Prostate gland (tissue), 2 donors: ENCODE data around the gene SLC38A10. TPM values are rescaled to one million over a fixed set of nuclear protein-coding genes. Genes with fewer than 3 reads are reported as not detected.

Source experiments
- DNase-seq: peaks from one replicate; pipeline ENCODE4 v3.0.0-alpha.2; 2019; ENCODE audit warnings: low spot score
- H3K27ac ChIP-seq, 2 donors: fragments of 200-600 bp; sonication (generic); 2 replicates each; pipeline ENCODE4 v1.5.1; 2017 to 2019
- H3K27me3 ChIP-seq: fragments of 200-600 bp; sonication (generic); replicated peaks from 2 replicates; pipeline ENCODE4 v1.5.1; 2019; ENCODE audit not compliant: insufficient read depth
- H3K36me3 ChIP-seq, 2 donors: fragments of 200-600 bp; sonication (generic); 1 replicate in 1 of 2; 2 replicates in 1 of 2; pipeline versions ENCODE4 v1.5.1 to v1.8.1; 2017 to 2019
- H3K4me1 ChIP-seq: fragments of 200-600 bp; sonication (generic); replicated peaks from 2 replicates; pipeline ENCODE4 v1.5.1; 2019
- H3K4me3 ChIP-seq, 2 donors: fragments of 200-600 bp; sonication (generic); 2 replicates each; pipeline ENCODE4 v1.5.1; 2017 to 2019
- H3K9me3 ChIP-seq: fragments of 200-600 bp; sonication (generic); 2 replicates; pipeline ENCODE4 v1.5.1; 2017
- POLR2A ChIP-seq: fragments of 450-650 bp; IDR thresholded peaks from one replicate; pipeline ENCODE4 v1.6.1; 2016; ENCODE audit warnings: antibody characterized with exemption, mild to moderate bottlenecking
- POLR2AphosphoS5 ChIP-seq: sonication (generic); formaldehyde crosslinking; IDR thresholded peaks from one replicate; pipeline ENCODE4 v1.6.1; 2017; ENCODE audit warnings: antibody characterized with exemption
- WGBS: methylation state at CpG from one replicate; pipeline ENCODE4 v1.1.5; 2018; 5-methylcytosine and 5-hydroxymethylcytosine counted together
- intact Hi-C: fragments of 100-400 bp; cut with DNase I; formaldehyde crosslinking; loops from one replicate; pipeline ENCODE4 v1.14.2; 2022
- total RNA-seq, 2 donors: library from RNA; depleted of rRNA; stranded (reverse); fragments of >200 nt; gene quantifications; one replicate each; pipeline ENCODE4 v1.1.0, GENCODE V29; 2016
- TF ChIP-seq, protein P1 (sequence below), 4 experiments: fragments of 200-600 bp in 2 of 4; fragments of 450-650 bp in 2 of 4; sonication (generic) in 2 of 4; IDR thresholded peaks; 1 replicate in 3 of 4; 2 replicates in 1 of 4; pipeline ENCODE4 v1.5.1; 2016 to 2019; ENCODE audit warnings: antibody characterized with exemption in 4 of 4, mild to moderate bottlenecking in 2 of 4, moderate library complexity in 2 of 4

The SLC38A10 gene
- total RNA-seq, 2 donors from 2014 or later = 104 to 167 TPM

DNA sequence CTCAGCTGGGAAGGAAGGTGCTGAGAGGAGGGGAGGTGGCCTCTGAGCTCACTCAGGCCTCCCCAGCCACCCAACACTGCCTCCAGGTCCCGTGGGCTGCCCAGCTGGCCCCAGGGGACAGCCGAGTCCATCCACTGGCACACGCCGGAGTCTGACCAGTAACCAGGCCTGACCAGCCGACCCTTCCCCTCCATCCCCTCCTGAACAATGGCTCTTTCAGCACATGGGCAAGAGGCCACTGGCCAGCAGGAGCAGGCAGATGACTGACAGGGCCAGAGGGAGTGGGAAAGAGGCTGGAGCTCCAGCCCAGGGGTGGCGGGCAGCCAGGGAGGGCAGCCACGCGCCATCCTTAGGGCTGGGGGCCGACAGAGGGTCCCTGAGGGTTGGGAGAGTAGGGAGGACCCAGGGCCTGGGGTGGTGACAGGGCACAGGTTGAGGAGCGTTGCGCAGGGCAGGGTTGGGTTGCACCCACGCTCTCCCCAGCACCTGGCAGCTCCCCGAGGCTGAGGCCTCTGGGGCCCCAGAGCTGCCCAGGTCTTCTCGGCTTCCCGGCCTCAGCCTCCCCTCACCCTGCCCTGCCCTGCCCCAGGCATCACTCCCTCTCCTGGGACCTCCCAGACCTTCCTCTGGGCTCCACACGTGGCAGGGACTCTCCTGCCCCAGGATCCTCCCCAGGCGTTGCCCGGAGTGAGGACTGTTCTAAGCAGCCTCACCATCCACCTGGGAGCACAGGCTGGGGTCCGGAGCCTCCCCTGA is 20.2 kb upstream of the SLC38A10 start:
- WGBS = 94% methylated on average over 17 of the region's 19 CpGs
- intact Hi-C loops = no loop called here

DNA sequence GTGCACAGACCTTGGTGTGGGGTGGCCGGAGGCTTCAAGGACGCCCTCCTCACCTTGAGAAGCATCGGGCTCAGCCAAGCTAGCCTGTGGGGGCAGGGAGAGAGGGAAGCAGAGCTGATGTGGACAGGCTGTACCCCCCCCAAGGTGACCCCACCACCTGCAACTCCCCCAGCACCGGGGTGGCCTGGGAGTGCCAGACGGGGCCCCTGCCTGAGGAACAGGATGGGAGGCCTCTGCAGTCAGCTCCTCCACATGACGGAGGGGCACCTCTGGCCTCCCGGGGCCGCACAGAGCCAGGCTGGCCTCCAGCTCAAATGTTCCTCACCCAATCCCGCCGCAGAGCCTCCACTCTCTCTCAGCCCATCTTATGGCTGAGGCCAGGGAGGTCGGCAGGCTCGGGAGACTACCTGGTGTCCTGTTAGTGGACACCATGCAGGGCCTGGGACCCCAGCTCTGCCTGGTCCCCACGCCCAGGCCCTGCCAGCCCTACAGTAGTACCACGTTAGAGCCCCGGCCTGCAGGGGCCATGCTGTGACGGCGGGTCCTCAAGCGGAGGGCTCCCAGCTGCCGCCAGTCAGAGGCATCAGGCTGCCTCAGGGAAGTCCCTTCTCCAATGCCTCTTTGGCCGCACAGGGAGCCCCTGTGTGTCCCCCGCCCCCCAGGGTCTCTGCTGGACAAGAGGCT is 19.4 kb upstream of the SLC38A10 start:
- Histone ChIP-seq H3K27me3 (no peaks in the 10 kb centered on the region), H3K36me3 (no peaks in the 10 kb centered on the region), H3K4me1 (peaks cover 3% of the 10 kb centered on the region), H3K9me3 (no peaks in the 10 kb centered on the region), H3K27ac (no peak overlapping the region), H3K4me3 (no peak overlapping the region)
- TF ChIP-seq POLR2AphosphoS5 (no peak), POLR2A (no peak)
- TF ChIP-seq, protein P1, sequence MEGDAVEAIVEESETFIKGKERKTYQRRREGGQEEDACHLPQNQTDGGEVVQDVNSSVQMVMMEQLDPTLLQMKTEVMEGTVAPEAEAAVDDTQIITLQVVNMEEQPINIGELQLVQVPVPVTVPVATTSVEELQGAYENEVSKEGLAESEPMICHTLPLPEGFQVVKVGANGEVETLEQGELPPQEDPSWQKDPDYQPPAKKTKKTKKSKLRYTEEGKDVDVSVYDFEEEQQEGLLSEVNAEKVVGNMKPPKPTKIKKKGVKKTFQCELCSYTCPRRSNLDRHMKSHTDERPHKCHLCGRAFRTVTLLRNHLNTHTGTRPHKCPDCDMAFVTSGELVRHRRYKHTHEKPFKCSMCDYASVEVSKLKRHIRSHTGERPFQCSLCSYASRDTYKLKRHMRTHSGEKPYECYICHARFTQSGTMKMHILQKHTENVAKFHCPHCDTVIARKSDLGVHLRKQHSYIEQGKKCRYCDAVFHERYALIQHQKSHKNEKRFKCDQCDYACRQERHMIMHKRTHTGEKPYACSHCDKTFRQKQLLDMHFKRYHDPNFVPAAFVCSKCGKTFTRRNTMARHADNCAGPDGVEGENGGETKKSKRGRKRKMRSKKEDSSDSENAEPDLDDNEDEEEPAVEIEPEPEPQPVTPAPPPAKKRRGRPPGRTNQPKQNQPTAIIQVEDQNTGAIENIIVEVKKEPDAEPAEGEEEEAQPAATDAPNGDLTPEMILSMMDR (IDR thresholded peaks at IDR 0.05) = no peak
- intact Hi-C loops = no loop called here
- WGBS = 89% methylated on average over 19 of the region's 21 CpGs
- DNase-seq = no peak

More for the DNA sequence above, 20.2 kb upstream of the SLC38A10 start:
- no peak overlapping the region for H3K4me3 ChIP-seq
- no peak overlapping the region for H3K27ac ChIP-seq
- no peaks in the 10 kb centered on the region for H3K9me3 ChIP-seq
- TF ChIP-seq POLR2A = no peak
- TF ChIP-seq, protein P1 (IDR thresholded peaks at IDR 0.05) = no peak
- TF ChIP-seq POLR2AphosphoS5 = no peak
- H3K4me1 ChIP-seq = no peaks in the 10 kb centered on the region
- no peaks in the 10 kb centered on the region for H3K36me3 ChIP-seq
- no peaks in the 10 kb centered on the region for H3K27me3 ChIP-seq
- DNase-seq = no peak

DNA sequence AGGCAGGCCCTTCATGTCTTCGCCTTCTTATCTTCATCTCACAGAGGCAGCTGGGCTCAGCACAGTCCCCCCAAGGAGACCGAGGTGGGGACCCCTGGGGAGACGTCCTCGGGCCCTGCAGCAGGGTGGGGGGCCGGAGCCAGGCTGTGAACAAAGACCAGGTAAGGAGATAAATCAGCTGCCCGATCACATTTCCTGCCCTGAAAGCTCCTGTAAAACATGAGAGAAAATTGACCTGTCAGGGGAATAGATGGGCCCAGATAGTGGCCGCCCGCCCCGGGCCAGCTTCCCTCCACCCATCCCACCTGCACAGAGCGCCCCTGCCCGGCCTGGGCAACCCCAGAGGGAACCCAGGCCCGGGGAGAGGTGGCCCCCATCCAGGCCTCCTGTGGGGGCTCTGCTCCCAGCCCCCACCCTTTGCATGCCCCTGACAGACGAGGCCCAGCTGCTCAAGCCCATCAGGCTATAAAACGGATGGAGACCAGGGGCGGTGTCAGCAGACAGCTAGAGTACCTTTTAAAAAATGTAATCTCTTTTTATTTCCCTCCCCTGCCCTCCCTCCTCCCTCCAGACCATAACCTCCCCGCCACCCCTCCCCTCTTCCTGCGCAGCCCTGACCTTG is 18.8 kb upstream of the SLC38A10 start:
- Histone ChIP-seq H3K4me1 (peaks cover 6% of the 10 kb centered on the region), H3K27me3 (no peaks in the 10 kb centered on the region), H3K4me3 (no peak overlapping the region), H3K36me3 (no peaks in the 10 kb centered on the region), H3K27ac (no peak overlapping the region), H3K9me3 (no peaks in the 10 kb centered on the region)
- 63% methylated on average over 17 of the region's 17 CpGs for WGBS
- TF ChIP-seq, protein P1 (IDR thresholded peaks at IDR 0.05) = no peak
- no peak for TF ChIP-seq POLR2A
- TF ChIP-seq POLR2AphosphoS5 = no peak
- DNase-seq = no peak
- intact Hi-C loops = no loop called here

DNA sequence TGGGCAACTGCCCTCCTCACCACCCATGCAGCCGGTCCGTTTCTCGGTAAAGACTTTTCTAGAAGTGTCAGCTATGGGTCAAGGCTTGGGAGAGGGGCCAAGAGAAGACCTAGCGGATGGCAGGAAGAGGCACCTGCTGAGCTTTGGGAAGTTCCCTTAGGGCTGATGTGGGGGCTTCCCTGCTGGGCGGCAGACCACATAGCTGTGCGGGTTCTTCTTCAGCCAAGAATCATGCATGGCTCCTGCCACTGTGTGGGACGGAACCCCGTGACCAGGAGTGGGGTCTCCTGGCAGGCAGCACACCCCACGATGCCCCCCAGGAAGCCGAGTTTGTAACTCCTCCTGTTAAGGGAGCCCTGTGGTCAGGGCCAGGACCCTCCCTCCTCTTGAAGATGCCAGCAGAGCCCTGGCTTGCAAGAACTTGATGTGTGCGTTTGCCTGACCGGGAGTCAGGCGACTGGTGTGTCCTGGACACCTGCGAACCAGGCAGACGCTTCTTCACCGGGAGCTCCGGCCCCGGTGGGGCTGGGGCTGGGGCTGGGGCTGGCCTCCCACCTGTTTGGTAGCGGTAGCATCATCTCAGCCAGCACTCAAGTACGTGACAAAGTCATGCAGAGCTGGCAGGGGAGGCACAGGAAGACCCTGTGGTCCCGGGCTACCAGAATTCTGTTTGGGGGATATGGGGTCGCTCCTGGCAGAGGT is 17.7 kb upstream of the SLC38A10 start:
- WGBS = 89% methylated on average over 22 of the region's 22 CpGs
- H3K4me1 ChIP-seq = peaks cover 6% of the 10 kb centered on the region
- H3K27ac ChIP-seq = no peak overlapping the region
- no peaks in the 10 kb centered on the region for H3K36me3 ChIP-seq
- no peak for DNase-seq
- intact Hi-C loops = no loop called here
- TF ChIP-seq POLR2AphosphoS5 = no peak
- TF ChIP-seq, protein P1 (IDR thresholded peaks at IDR 0.05) = no peak
- no peak for TF ChIP-seq POLR2A
- no peaks in the 10 kb centered on the region for H3K9me3 ChIP-seq
- no peaks in the 10 kb centered on the region for H3K27me3 ChIP-seq
- H3K4me3 ChIP-seq = no peak overlapping the region
